NCI-H2196 (cell line): ENCODE measurements around the gene ZP1.

Source experiments
- DNase-seq: peaks from one replicate; lab custom pipeline; 2025; ENCODE audit not compliant: unreplicated experiment; lab: John Stamatoyannopoulos, UW

Gene ZP1

DNA sequence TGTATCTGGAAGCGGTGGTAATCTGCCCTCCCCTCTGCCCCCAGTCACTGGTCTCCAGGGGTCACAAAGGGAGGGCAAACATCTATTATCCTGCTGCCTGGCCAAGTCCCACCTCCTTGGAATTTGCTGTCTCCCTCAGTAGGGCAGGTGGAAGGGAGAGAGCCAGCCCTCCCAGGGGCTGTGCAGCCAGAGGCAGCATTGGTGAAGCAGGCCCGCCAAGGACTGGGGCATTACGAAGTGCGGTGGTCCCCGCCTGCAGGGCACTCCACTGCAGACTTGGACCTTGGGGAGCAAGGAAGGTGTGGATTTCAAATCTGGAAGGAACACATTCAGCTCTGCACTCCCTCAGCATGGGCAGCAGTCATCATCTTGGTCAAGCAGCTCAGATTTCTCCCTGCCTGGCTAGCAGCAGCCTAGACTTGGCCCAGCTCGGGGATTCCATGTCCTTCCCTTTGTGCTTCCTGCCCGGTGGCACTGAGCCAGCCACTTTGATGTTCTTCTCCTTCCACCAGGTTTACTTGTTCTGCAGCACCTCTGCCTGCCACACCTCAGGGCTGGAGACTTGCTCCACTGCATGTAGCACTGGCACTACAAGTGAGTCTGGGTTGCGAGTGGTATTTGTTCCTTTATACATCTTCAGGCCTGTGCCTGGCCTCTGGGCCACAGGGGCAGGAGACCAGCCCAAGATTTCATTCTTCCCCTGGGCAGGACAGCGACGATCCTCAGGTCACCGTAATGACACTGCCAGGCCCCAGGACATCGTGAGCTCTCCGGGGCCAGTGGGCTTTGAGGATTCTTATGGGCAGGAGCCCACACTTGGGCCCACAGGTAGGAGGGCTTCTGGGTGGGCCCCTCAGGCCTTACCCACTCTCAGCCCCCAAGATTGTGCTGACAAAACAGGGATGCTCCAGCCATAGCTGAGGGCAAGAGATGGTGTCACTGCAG, 7.4 kb downstream of the ZP1 start:
- peak; percentile 16 for DNase-seq

DNA sequence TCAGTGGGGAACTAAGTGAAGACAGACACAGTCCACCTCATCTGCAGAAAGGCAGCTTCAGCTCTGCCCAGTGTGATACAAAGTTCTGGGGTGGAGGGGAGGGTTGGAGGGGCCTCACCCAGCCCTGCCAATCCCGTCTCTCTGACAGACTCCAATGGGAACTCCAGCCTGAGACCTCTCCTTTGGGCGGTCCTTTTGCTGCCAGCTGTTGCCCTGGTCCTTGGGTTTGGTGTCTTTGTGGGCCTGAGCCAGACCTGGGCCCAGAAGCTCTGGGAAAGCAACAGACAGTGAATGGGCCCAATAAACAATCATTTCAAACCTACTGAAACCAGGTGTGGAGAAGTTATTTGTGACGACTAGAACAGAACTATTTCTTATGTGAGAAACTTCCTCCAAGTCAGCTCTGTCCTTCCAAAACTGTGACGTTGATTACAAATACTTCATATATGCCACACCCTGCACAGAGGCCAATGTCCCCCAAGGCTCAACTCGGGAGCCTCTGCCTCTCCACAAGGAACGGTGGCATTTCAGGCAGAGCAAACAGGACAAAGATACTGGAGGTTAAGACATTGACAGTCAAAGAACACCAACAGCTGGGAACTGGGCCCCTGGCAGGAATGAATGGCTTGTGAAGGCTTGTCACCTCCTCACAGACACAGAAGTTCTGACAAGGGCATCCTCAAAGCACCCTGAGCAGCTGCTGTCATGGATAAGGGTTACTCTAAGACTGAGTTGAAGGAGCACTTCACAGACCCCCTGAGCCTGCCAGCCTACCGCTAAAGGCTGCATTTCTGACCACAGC, 8.2 kb downstream of the ZP1 start:
- DNase-seq = no peak

DNA sequence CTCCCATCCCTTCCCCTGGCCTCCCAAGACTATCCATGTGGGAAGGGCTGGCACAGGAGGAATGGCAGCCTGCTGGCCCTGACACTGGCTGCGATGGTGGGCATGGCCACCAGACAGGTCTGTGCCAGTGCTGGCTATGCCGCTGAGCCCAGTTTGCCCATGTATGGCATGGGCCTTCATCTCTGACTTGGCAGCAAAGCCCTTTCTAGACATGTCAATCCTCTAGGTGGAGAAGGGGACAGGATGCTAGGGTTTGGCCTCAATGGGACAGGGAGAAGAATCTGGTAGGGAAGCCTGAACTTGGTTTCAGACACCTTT, 8.8 kb downstream of the ZP1 start:
- no peak for DNase-seq

DNA sequence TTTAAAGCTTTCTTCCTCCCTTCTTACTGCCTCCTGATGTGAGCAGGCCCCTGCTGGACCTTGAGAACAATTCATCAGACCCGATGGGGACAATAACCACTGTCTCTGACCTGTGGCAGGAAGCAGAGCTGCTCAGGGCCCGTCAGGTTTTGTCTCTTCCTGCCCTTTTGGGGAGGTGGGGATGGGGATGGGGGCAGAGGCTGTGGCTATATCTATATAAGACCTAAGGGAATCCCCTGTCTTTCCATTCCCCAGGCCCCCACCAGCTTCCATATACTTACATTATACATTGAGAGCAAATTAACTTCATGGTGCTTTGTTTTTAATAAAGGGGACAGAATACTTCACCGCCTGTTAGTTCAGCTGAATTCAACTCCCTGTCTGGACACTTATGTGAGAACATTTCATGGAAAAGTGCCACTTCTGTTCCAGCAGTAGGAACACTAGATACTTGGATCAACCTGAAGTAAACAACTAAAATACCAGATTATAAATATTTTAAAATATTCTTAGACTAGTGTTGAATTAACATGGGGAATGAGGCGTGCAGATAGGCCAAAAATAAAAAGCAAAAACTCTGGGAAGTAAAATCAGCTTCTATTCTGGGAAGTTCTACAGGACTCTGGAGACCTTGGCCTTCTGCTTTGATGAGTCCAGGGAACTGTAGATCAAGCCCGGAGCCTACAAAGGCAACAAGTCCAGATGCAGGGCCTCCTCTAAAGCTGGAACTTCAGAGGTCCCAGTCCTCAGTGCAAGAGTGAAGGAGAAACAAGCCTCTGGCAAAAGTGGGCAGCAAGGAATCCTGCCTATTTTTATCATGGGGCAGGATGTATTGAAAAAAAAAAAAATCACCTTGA, 11.1 kb downstream of the ZP1 start:
- DNase-seq = no peak

DNA sequence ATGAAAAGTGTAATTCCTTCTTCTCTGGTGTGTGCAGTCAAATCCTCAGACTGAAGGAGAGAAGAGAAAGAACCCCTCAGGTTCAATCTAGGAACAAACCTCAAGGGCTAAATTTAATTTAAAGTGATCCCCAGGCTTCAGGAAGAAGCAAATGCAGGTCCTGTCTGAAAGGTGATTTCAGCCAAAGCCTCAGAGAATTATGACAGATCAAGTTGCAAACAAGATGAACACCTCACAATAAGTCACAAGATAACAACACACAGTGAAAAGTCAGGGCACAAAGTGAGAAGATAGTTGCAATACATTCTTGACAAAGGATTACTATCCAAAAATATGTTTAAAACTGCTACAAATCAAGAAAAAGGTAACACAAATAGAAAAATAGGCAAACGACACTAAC, 11.8 kb downstream of the ZP1 start:
- no peak for DNase-seq

DNA sequence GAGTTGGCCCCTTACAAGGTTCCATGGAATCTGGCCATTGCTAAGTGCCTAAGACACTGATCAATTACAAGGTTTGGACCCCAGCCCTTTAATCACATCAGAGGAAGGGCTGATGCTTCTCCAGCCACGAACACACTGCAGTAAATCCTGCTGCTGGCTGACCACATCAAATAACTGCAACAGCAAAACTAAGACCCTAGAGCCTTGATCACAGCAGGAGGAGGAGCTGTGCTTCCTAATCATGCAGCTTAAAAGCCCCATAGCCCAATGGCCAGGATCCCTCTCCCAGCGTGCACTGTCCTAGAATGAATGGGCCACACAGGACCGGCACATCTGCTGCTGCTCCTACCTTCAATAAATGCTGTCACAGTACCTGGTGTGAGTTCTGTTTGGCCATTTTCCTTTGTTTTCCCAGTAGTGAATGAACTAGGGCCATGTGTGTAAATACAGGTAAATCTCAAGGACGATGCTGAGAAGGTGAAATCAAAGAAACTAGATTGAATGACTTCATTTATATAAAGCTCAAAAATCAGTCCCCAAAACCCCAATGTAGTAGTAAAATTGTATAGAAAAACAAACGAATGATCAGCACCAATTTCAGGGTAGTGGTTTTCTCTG, 12.7 kb downstream of the ZP1 start:
- no peak for DNase-seq

DNA sequence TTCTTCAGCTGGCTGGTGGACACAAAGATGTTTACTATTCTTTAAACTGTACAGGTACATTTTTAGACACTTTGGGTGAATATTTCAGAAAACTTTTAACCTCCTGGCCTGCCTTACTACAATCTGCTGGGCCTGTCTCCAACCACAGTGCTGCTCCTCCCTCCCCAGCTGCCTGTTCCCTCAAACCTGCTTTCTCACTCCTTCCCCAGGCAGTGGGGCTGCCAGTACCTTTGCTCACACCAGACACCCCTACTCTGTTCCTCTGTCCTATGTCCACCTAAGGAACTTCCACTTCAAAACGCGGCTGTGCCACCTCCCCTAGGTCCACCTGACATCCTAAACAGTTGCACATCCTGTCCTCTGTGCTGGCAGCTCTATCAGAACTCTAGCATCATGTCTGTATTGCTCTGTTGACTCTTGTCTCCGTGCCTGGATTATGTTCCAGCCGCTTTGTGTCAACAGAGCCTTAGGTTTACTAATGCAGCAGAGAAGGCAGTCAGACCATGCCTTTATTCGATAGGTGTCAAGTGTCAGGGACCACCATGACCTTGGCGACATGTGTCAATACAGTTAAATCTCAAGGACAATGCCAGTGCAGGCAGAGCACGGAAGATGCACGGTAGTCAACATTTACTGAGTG, 13.4 kb downstream of the ZP1 start:
- peak; percentile 61 for DNase-seq

DNA sequence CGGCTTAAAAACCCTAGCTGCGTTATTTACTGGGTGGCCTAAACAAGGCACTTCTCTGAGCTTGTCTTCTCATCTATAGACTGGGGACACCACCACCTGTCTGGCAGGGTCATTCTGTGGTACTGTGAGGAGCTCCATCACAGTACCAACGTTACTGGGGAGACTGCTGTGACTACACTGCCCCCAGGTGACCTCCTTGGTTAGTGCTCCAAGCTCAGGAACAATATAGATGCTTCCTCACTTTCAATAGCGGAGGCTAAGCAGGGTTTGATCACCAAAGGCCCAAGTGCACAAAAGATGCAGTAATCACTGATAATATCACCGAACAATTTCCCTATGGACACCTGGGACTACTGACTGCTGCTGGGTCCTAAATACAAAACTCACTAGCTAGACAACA, 20.2 kb downstream of the ZP1 start:
- peak; percentile 70 for DNase-seq

DNA sequence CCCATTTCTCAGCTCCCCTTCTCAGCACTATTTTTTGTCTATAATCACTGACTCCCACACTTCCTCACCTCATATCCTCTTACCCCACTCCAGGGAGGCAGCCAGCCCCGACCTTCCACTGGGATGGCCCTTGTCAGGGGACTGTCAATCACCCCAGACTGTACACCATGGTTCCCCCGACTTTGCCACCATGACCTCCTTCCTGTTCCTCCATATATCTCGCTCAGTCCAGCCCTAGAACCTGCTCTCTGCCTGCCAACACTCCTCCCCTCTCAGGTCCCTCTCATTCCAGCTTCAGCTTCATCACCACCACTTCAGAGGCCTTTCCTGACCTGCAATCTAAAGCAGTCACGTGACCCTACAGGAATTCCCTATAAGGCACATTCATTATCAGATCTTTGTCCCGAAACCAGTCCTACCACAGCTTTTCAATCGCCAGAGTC, 22.5 kb downstream of the ZP1 start:
- no peak for DNase-seq

DNA sequence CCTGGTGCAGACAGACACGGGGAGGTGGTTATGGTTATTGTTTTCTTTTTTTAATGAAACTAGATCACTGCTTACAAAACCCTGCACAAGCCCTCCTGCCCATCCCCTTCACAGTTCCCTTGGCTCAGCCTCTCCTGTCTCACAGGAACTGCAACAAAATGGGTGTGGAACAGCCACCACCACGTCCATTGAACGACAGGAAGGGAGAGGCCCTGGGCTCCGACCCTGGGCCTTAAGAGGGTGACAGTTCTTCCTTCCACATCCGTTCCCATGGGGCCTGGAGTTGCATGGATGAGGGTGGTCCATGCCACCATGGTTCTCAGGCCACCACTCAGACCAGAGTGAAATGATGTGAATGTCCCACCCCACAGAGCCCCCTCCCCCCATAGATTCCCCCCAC, 23.4 kb downstream of the ZP1 start:
- no peak for DNase-seq

DNA sequence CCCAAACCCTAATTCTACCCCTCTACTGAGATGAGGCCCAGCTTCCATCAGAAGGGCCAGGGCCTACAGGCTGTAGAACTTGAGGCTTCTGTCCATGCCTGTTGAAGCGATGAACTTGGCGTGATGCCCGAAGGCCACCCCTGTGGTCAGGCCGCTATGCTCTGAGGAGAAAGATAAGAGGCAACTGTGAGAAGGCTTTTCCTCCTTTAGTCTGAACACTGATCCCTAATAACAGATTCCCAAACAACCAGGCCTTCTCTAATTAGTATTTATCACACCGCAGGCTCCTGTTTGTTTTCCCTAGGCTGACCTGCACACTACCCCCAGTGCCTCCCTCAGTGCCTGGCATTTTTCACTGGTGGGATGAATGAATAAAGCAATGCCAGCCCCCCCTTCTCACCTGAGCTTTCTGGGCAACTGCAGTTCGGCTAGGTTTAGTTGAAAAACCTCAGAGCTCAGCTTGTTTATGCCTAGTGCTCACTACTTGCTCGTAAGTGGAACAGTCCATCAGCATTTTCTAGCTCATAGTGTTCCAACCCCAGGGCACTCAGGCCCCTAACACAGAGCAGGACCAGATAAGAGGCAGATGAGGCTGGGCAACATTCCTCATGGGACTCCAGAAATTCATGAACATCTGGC, 23.9 kb downstream of the ZP1 start:
- peak; percentile 5 for DNase-seq

DNA sequence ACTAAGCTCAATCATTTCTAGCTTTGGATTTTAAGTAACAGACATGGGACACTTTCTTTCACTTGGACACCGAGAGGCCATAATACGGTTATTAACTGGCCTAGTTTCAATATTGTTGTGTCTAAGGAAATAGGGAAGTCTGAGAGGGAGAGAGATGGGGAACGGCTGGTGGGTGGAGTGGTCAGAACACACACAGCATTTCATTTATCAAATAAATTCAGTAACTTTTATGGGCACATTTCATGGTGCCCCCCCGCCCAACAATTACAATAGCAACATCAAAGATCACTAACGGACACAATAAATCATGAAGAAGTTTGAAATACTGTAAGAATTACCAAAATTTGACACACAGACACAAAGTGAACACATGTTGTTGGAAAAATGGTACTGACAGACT, 28.3 kb downstream of the ZP1 start:
- no peak for DNase-seq

DNA sequence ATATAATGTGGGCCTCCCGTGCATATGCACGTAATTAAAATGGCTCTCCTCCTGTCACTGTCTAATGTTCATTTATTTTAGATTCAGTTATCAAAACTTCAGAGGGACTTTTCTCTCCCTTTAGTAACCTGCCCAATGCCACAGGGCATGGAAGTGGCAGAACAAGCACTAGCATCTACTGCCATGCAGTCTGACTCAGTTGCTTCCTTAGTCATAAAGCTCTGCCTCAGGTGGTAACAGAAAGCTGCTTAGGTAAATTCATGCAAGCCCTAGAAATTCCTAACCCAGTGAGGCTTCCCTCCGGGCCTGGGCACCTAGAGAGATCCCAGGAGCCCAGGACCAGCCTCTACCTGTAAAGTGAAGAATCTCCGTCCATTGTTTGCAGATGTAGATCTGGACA, 30.2 kb downstream of the ZP1 start:
- DNase-seq = no peak

DNA sequence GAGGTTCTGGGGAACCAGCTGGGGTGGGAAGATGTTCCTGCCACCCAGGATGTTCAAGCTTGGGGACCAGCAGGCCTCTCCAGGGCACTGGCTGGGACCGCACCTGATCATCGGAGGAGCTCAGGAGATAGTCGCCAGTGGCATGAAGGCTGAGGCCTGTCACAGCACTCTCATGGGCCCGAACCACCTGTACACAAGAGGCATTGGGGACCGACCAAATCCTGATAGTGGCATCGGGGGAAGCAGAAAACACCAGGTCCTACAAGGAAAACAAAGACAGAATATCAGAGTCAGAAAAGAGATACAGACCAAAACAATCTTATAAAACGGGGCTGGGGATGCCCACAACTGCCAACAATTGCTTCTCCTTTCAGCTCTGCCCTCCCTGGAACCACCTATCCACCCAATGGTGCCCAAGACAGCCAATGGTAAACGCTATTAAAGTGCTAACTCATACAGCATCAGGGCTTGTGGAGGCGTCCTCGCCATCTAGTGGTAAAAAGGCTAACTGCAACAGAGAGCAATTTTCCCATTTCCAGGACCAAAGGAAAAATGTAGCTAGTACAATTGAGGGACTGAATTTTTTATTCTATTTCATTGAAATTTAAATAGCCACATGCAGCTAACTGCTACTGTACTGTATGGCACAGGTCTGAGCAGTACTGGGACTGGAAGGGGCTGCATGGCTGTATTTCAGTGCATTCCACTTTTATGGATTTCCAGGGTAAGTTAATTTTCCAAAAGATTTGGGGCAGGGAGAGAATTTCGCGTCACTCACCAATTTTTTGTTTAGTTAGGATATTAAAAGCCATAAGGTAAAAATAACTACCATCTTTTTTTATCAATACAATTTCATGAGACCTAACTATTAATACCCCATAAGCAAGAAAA, 31.9 kb downstream of the ZP1 start:
- peak; percentile 72 for DNase-seq

DNA sequence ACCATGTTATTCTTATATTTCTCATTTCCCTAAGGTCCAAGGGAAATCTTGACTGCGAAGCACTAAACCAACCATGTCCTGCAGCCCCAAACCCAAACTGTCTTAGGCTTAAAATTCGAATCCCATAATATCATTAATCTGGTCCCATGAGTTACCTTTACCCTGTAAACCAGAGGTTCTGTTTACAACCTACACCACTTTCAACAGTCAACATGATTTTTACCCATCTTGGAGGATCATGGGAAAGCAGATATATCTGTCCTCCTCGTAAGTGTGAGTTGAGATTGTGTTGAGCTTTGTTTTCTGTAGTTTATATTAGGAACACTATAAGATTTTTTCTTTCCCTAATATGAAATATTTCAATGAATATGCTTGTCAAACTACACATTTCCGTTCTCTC, 32.6 kb downstream of the ZP1 start:
- DNase-seq = no peak

DNA sequence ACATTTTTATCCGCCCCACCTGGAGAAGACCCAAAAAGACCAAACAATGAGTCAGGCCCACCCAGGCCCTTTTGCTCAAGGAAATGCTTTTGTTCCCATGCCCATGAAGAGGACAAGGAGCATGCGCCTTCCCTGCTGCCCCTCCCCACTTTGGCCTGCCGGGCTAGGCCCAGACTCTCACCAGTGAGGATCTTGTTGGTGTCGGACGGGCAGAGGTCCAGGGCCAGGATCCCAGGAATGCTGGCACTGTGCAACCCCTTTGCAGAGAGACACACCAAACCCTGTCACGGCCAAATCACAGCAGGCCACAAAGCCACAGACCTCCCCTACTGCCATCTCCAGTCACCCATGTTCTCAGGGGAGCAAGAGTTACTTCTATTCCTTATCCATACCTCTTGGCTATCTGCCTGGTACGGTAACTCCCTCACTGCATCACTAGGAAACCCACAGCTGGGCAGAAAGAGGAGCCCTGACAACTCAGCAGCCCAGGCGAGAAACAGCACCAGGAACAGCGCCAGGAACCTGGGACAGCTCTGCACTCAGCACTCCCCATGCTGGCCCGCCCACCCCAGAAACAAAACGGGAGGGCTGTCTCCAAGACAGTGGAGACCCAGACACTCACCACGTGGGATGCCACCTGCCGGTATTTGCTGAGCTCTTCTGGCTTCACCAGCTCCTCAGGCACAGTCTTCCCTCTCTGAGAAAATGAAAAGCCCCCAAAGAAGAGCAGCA, 33.5 kb downstream of the ZP1 start:
- DNase-seq = no peak

DNA sequence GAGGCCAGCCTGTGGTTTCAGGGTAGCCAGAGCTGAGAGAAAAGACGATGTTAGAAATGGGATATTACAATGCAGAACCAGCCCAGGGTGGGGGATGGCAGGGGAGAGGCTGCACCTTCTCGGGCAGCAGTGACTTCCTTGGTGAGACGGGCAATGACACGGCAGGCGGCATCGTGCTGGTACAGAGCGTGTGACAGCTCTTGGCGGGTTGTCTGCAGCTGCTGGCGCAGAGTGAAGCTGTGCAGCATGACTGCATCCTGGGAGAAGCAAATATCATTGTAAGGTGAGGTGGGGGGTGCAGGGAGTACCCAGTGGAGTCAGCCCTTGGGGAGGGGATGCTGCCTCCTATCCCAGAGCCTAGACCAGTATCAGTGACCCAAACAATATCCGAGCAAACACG, 35.3 kb downstream of the ZP1 start:
- DNase-seq = no peak

DNA sequence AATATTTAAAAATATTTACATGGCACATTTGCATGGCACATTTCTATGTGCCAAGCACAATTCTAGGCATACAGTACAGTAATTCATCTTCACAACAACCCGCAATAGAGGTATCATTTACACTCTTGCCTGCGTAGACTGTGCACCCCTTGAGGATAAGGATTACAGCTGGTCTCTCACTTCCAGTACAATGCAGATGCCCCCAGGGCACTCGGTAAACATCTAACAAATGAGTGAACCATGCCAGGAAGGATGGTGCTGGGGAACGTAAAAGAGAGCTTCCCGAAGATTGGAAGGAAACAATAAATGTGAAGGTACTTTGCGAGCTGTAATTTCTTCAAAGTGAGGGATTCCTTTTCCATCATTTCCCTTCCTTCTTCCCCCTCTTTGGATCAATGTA, 37.7 kb downstream of the ZP1 start:
- DNase-seq = no peak
